Measurements from ENCODE around the gene ARHGEF19. TPM values are rescaled to one million over a fixed set of nuclear protein-coding genes. Genes with fewer than 3 reads are reported as not detected.
"Not testable (repeated sequence)": the region's sequence is repeated elsewhere in the genome, so short reads cannot be mapped to it uniquely, and the experiment has no call there.

ARHGEF19 gene
- total RNA-seq, 1 donor from 2014 or later, result 151 TPM

- no peaks in the 10 kb centered on the region for H3K27me3 Mint-ChIP-seq
- peaks cover 10% of the 10 kb centered on the region for H3K36me3 Mint-ChIP-seq (ENCODE audit: insufficient read depth)
- H3K4me1 Mint-ChIP-seq (ENCODE audit: low read depth), result peaks cover 17% of the 10 kb centered on the region
- no peak for DNase-seq (ENCODE audit: low spot score, unreplicated experiment)
- no peaks in the 10 kb centered on the region for H3K9me3 Mint-ChIP-seq (ENCODE audit: low read depth)
- no peak for TF ChIP-seq CTCF (IDR thresholded peaks at IDR 0.05; ENCODE audit: unreplicated experiment)
- no peak overlapping the region for H3K27ac Mint-ChIP-seq
- no peak overlapping the region for H3K4me3 Mint-ChIP-seq (ENCODE audit: low read depth)
Measured at GRCh38 chr1:16246961-16247360, 34.5 kb upstream of the ARHGEF19 start.

GRCh38 chr1:16246239-16246638 lies 33.8 kb upstream of the ARHGEF19 start:
- H3K4me1 Mint-ChIP-seq (ENCODE audit: low read depth), result peaks cover 13% of the 10 kb centered on the region
- H3K4me3 Mint-ChIP-seq (ENCODE audit: low read depth); DNase-seq (ENCODE audit: low spot score, unreplicated experiment); H3K27me3 Mint-ChIP-seq; H3K36me3 Mint-ChIP-seq (ENCODE audit: insufficient read depth); H3K9me3 Mint-ChIP-seq (ENCODE audit: low read depth); H3K27ac Mint-ChIP-seq: not testable (repeated sequence)

GRCh38 chr1:16245476-16246196 lies 33.2 kb upstream of the ARHGEF19 start:
- Mint-ChIP-seq H3K4me3 (ENCODE audit: low read depth) (no peak overlapping the region), H3K27ac (no peak overlapping the region), H3K27me3 (no peaks in the 10 kb centered on the region), H3K9me3 (ENCODE audit: low read depth) (no peaks in the 10 kb centered on the region), H3K36me3 (ENCODE audit: insufficient read depth) (peaks cover 7% of the 10 kb centered on the region), H3K4me1 (ENCODE audit: low read depth) (peaks cover 16% of the 10 kb centered on the region)
- TF ChIP-seq CTCF (IDR thresholded peaks at IDR 0.05; ENCODE audit: unreplicated experiment), result no peak
- DNase-seq (ENCODE audit: low spot score, unreplicated experiment), result no peak

GRCh38 chr1:16244650-16245285 lies 32.3 kb upstream of the ARHGEF19 start:
- no peak for DNase-seq (ENCODE audit: low spot score, unreplicated experiment)
- Mint-ChIP-seq H3K4me1 (ENCODE audit: low read depth) (peaks cover 16% of the 10 kb centered on the region), H3K36me3 (ENCODE audit: insufficient read depth) (peaks cover 7% of the 10 kb centered on the region), H3K27ac (no peak overlapping the region), H3K27me3 (no peaks in the 10 kb centered on the region), H3K9me3 (ENCODE audit: low read depth) (no peaks in the 10 kb centered on the region), H3K4me3 (ENCODE audit: low read depth) (no peak overlapping the region)
- TF ChIP-seq CTCF (IDR thresholded peaks at IDR 0.05; ENCODE audit: unreplicated experiment), result no peak

- H3K36me3 Mint-ChIP-seq (ENCODE audit: insufficient read depth), result peaks cover 5% of the 10 kb centered on the region
- H3K27ac Mint-ChIP-seq, result peak overlapping the region; percentile 56
- peak; percentile 82 for TF ChIP-seq CTCF (IDR thresholded peaks at IDR 0.05; ENCODE audit: unreplicated experiment)
- DNase-seq (ENCODE audit: low spot score, unreplicated experiment), result peak; percentile 61
- H3K9me3 Mint-ChIP-seq (ENCODE audit: low read depth), result no peaks in the 10 kb centered on the region
- H3K4me1 Mint-ChIP-seq (ENCODE audit: low read depth), result peaks cover 15% of the 10 kb centered on the region
- H3K27me3 Mint-ChIP-seq, result no peaks in the 10 kb centered on the region
- H3K4me3 Mint-ChIP-seq (ENCODE audit: low read depth), result no peak overlapping the region
Measured at GRCh38 chr1:16243936-16244649, 31.6 kb upstream of the ARHGEF19 start.
